Measurements from ENCODE around the gene SRRM1.

- TF ChIP-seq CTCF (IDR thresholded peaks at IDR 0.05) (no peak), POLR2AphosphoS5 (IDR thresholded peaks at IDR 0.05; ENCODE audit: low read depth, low read length) (no peak), TCF7L2 (IDR thresholded peaks at IDR 0.05; ENCODE audit: low read depth, low read length) (no peak)
These were observed 10.3 kb upstream of the SRRM1 start for GRCh38 chr1:24632832-24633175.
